ENCODE data around the gene RTL5. TPM values are rescaled to one million over a fixed set of nuclear protein-coding genes. Genes with fewer than 3 reads are reported as not detected.
"Not testable (repeated sequence)": the region's sequence is repeated elsewhere in the genome, so short reads cannot be mapped to it uniquely, and the experiment has no call there.

RTL5 gene
- polyA plus RNA-seq (ENCODE audit: insufficient read length in 10 of 10): 10 to 100 TPM in 7 of 10 donors, 1 to 10 TPM in 3; 9.3 to 14.2 (median 10.9) TPM
- long read RNA-seq, donor 1, full-length matches to known transcripts: 6 of 6 reads
- long read RNA-seq, donor 1, partial matches to known transcripts: 0 of 6 reads
- long read RNA-seq, donor 1, other reads (novel, unspliced or antisense): 0 of 6 reads
- long read RNA-seq, donor 2, full-length matches to known transcripts: 5 of 5 reads
- long read RNA-seq, donor 2, partial matches to known transcripts: 0 of 5 reads
- long read RNA-seq, donor 2, other reads (novel, unspliced or antisense): 0 of 5 reads
- long read RNA-seq, donor 3: 0 reads
- long read RNA-seq, donor 4, full-length matches to known transcripts: 1 of 1 reads
- long read RNA-seq, donor 4, partial matches to known transcripts: 0 of 1 reads
- long read RNA-seq, donor 4, other reads (novel, unspliced or antisense): 0 of 1 reads
- long read RNA-seq, donor 5, full-length matches to known transcripts: 15 of 15 reads
- long read RNA-seq, donor 5, partial matches to known transcripts: 0 of 15 reads
- long read RNA-seq, donor 5, other reads (novel, unspliced or antisense): 0 of 15 reads
- long read RNA-seq, donor 6, full-length matches to known transcripts: 2 of 2 reads
- long read RNA-seq, donor 6, partial matches to known transcripts: 0 of 2 reads
- long read RNA-seq, donor 6, other reads (novel, unspliced or antisense): 0 of 2 reads
- long read RNA-seq, donor 7, full-length matches to known transcripts: 4 of 4 reads
- long read RNA-seq, donor 7, partial matches to known transcripts: 0 of 4 reads
- long read RNA-seq, donor 7, other reads (novel, unspliced or antisense): 0 of 4 reads
- long read RNA-seq, donor 8, full-length matches to known transcripts: 3 of 3 reads
- long read RNA-seq, donor 8, partial matches to known transcripts: 0 of 3 reads
- long read RNA-seq, donor 8, other reads (novel, unspliced or antisense): 0 of 3 reads
- long read RNA-seq, donor 9, full-length matches to known transcripts: 1 of 1 reads
- long read RNA-seq, donor 9, partial matches to known transcripts: 0 of 1 reads
- long read RNA-seq, donor 9, other reads (novel, unspliced or antisense): 0 of 1 reads

GRCh38 chrX:72131317-72132294 is at the start of gene RTL5:
Gene RTL5 (minus strand): TSS chrX:72131915.
- DNase-seq: peak; percentile 79 to 94 (median 86)

GRCh38 chrX:72180539-72180938 is 48.8 kb upstream of the RTL5 start:
- DNase-seq: no peak

GRCh38 chrX:72176981-72177380 is 45.3 kb upstream of the RTL5 start:
- peak in 1 of 3 donors; percentile 11 for DNase-seq

- not testable (repeated sequence) for DNase-seq
These were observed 44.6 kb upstream of the RTL5 start for GRCh38 chrX:72176289-72176688.

GRCh38 chrX:72169008-72169728 is 37.5 kb upstream of the RTL5 start:
- DNase-seq: no peak

- DNase-seq: no peak
These were observed 33.8 kb upstream of the RTL5 start for GRCh38 chrX:72165551-72165950.

- no peak for DNase-seq
These were observed 28.1 kb upstream of the RTL5 start for GRCh38 chrX:72159769-72160168.

- DNase-seq: no peak
These were observed 27.1 kb upstream of the RTL5 start for GRCh38 chrX:72158773-72159172.

GRCh38 chrX:72146527-72146926 is 14.8 kb upstream of the RTL5 start:
- no peak for DNase-seq

GRCh38 chrX:72145181-72145580 is 13.5 kb upstream of the RTL5 start:
- no peak for DNase-seq

- no peak for DNase-seq
These were observed 11.8 kb upstream of the RTL5 start for GRCh38 chrX:72143609-72143907.

GRCh38 chrX:72142794-72143608 is 11.3 kb upstream of the RTL5 start:
- no peak for DNase-seq

- DNase-seq: peak; percentile 62 to 87 (median 76)
These were observed 10.5 kb upstream of the RTL5 start for GRCh38 chrX:72142094-72142793.

GRCh38 chrX:72141372-72142004 is 9.8 kb upstream of the RTL5 start:
- no peak for DNase-seq

GRCh38 chrX:72139538-72139937 is 7.8 kb upstream of the RTL5 start:
- no peak for DNase-seq

- no peak for DNase-seq
These were observed 6.3 kb upstream of the RTL5 start for GRCh38 chrX:72137846-72138495.

- DNase-seq: no peak
These were observed 2.3 kb upstream of the RTL5 start for GRCh38 chrX:72133851-72134546.

Data from muscle of back (tissue), 13 donors.